KG1 (cell line): ENCODE measurements around the gene AGTR1.
"Not testable (repeated sequence)": the region's sequence is repeated elsewhere in the genome, so short reads cannot be mapped to it uniquely, and the experiment has no call there.

Source experiments
- DNase-seq: peaks from one replicate; lab custom pipeline; 2025; lab: John Stamatoyannopoulos, UW

The AGTR1 gene

DNA sequence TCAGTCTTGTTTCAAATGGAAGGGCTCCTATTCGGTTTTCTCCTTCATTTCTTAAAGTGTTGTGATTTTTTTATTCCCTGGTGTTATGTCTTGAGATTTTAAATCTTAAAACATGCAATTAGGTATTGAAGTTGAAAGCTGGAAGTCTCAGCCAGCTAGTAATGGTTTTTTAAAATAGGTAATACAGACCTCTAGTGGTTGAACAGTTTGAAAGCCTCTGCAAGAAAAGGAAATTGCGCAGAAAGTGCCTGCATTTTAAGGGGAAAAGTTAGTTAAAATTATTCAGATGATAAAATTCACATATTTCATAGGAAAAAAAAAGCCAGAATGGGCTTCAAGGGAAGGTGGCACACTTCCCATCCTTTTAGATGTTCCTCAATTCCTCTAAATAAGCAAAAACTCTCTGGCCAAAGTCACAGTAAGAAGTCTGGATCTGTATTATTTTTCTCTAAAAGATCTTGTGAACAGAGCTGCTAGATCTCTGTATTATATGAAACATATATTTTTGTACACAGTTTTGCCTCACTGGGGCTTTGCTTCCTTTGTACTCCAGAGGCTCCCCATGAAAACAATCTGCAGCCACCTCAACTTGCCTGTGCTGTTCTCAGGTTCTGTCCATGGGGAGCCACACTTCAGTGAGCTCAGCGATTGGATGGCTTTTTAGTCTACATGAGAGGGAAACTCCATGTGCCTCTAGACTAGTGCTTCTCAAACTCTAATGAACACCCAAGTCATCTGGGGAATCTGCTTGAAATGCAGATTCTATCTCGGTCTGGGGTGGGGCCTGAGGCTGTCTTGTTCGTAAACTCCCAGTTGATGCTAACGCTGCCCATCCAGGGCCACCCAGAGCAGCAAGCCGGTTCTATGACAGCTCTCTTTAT is 21.5 kb downstream of the AGTR1 start:
- no peak for DNase-seq

- DNase-seq, result no peak
These were observed 23.2 kb downstream of the AGTR1 start for GRCh38 chr3:148720873-148721272.

DNA sequence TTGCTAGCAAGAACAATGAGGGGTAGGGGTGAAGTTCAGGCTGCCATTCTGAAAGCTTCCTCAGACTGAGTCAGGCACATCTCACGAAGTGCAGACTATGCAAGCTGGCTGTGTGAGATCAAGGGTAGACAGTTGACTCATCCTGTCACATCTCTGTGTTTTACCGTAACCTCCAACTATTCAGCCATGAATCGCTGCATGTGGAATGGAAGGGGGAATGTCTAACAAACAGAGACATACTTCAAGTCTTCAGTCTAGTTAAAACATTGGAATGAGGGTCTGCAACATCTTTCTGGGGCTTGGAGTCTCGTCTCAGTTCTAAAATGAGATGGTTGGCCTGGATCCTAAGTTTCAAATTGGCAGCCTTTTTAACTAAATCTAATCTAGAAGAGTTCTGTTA is 25.9 kb downstream of the AGTR1 start:
- DNase-seq, result no peak

DNA sequence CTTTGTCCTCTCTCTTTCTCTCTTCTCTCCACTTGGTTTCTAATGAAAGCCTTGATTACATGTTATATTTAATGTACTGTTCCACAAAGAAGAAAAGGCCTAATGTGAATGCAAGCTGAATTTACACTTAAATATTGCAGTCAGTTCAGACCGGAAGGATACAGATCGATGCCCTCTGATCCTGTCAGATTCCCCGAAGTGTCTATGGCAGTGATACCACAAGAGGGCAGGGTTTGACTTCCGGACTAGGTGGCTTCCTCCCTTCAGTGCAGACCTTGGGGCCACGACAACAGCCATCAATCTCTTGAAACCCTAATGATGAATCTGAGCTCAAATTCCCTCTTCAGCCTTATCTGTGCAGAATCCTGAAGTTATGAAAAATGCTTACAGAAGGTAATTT is 29.5 kb downstream of the AGTR1 start:
- DNase-seq, result no peak

DNA sequence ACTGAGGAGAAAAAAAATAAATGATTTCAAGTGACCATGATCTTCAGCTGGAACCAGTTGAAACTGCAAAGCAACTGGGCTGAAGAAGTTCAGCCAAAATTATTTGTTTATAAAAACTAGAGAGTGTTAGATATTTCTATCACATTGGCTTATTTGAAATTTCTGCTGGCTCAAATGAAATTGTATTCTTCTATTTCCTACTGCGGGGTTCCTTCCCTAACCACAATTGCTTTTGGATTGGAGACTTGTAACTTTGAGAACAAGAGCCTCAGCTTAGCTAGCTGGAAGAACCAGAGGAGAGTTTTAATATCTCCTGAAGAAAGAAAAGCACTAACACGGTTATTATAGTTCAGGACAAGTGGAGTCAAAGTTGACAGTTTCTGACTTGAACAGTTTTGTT is 31.1 kb downstream of the AGTR1 start:
- DNase-seq, result no peak

DNA sequence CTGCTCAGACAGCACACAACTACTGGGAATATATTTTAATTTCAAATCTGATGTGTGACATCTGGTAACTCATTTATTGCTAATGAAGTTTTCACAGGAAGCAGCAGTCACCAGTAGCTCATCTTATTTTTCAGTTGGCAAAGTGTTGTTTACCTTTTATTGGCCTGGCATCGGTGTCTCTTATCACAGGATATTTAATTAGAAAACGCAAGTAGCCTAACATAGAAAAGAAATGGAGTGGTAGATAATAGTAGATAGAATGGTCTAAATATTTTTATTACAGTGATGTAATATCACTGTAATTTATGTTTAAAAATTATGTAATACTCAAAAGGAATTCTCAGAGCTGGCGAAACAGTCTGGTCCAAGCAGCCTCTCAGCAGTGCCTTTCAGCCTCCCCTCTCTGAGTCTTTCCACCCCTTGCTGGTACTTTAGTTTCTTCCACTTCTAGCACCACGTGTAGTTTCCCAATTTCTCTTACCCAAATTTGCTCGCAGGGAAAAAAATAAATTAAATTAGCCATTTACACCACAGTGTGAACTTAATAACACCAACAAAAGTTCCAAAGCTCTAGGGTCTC is 31.9 kb downstream of the AGTR1 start:
- DNase-seq, result no peak

GRCh38 chr3:148730676-148731075 is 33.0 kb downstream of the AGTR1 start:
- DNase-seq, result no peak

- no peak for DNase-seq
These were observed 37.9 kb downstream of the AGTR1 start for GRCh38 chr3:148735597-148735996.

GRCh38 chr3:148736086-148736485 is 38.4 kb downstream of the AGTR1 start:
- no peak for DNase-seq

GRCh38 chr3:148737104-148737530 is 39.4 kb downstream of the AGTR1 start:
- no peak for DNase-seq

- DNase-seq, result no peak
These were observed 42.0 kb downstream of the AGTR1 start for GRCh38 chr3:148739720-148740119.

- no peak for DNase-seq
These were observed 42.6 kb downstream of the AGTR1 start for GRCh38 chr3:148740291-148740690.

DNA sequence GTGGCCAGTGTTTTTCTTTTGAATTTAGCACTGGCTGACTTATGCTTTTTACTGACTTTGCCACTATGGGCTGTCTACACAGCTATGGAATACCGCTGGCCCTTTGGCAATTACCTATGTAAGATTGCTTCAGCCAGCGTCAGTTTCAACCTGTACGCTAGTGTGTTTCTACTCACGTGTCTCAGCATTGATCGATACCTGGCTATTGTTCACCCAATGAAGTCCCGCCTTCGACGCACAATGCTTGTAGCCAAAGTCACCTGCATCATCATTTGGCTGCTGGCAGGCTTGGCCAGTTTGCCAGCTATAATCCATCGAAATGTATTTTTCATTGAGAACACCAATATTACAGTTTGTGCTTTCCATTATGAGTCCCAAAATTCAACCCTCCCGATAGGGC is 43.5 kb downstream of the AGTR1 start:
- no peak for DNase-seq

DNA sequence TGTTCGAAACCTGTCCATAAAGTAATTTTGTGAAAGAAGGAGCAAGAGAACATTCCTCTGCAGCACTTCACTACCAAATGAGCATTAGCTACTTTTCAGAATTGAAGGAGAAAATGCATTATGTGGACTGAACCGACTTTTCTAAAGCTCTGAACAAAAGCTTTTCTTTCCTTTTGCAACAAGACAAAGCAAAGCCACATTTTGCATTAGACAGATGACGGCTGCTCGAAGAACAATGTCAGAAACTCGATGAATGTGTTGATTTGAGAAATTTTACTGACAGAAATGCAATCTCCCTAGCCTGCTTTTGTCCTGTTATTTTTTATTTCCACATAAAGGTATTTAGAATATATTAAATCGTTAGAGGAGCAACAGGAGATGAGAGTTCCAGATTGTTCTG is 44.4 kb downstream of the AGTR1 start:
- no peak for DNase-seq

- DNase-seq, result no peak
These were observed 48.4 kb downstream of the AGTR1 start for GRCh38 chr3:148746053-148746452.

- no peak for DNase-seq
These were observed 50.6 kb downstream of the AGTR1 start for GRCh38 chr3:148748283-148748682.

DNA sequence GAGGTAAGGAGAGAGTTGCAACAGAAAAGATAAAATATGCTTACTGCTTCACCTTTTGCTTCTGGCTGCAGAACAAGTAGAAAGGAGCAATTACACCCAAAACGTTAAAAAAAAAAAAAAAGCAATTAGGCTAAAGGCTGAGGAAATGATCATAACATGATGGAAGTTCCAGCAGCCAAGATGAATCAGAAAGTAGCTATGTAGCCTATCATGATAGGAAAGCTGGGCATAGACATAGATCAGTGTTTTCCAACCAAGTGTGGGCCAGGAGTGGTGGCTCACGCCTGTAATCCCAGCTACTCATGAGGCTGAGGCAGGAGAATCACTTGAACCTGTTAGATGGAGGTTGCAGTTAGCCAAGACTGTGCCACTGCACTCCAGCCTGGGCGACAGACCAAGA is 52.6 kb downstream of the AGTR1 start:
- DNase-seq, result no peak

DNA sequence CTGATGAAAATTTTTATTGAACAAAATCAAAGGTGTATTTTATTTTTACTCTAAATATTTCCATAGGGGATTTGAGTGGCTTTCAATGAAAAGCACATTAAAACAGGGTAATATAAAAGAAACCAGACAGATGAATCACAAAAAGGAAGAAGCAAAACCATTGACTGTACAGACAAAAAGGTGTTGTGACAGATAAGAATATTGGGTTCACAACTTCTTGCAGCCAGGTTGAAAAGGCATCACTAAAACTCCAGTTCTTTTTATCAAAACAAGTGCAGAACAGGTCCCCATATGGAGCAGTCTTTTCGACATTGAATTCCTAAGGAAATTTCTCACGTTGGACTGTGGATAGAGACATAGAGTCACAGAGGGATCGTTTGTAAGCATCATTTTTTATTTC is 53.8 kb downstream of the AGTR1 start:
- DNase-seq, result no peak

- DNase-seq, result not testable (repeated sequence)
These were observed 55.7 kb downstream of the AGTR1 start for GRCh38 chr3:148753385-148753784.

DNA sequence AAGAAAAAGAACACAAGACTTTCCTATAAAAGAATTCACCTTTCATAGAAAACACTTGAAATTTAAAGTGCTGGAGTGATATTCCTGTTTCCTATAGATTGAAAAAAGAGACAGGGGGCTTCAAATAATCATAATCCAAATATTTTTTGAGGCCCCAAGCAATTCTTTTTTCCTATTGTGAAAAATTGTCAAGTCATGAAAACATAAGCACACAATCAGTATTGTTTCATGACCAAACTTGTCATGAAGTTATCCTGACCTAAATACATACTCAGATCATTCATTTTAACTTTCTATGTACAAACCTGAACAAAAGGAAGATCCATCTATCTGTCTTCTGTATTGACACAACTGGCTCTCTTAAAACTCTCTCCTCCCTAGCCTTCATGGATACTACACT is 57.9 kb downstream of the AGTR1 start:
- no peak for DNase-seq

DNA sequence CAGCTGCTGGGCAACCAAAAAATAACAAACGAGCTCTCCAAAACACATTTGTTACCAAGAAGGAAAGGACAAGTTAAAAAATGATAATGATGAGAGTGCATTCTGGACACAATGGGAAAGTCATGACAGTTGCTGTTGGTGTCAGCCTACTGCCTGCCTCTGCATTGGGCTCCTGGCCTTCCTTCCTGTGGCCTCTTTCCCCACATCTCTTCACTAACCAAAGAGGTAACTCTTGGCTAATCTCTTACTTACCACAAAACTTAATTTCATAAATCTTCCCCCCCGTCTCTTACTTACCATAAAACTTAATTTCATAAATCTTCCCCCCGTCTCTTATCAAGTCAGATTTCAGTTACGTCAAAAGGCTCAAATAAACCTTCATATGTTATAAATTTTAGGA is 58.6 kb downstream of the AGTR1 start:
- no peak for DNase-seq

DNA sequence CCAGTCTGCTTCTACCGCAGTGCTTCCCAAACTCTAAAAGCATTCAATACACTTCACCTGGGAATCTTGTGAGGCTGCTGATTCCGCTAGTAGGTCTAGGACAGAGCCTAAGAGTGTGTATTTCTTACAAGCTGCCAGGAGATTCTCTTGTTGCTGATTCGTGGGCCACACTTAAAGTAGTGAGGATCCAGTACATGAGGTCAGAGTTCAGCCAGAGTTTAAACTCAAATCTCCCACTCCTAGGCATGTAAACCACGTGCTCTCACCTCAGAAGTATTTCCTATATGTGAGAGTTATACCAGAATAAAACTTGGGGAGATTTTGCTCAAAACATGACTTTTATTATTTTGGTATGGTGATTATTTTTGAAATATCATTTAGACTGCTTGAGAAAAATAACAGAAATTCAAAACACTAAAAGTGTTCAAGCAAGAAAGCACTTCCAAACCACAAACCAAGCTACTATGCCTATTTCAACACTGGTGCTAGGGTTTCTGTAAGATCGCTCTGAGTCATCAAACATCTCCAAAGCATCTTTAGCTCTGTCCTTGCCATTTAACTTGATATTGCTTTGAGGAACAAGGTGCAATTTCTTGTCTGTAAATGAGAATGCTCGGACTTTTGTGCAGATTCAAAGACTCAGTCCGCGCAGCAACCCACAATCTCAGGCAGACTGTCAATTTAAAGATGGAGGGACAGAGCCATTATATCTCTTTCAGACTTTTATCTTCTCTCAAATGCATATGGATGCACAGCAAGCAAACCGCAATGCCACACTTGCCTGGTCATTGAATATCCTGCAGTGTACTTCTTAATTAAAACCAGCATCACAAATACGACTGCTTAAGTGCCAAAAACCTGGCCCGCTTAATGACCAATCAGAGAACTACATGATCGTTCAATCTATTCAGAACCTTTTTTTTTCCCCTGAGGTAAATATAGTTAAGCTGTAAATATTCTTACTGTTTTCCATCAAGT is 59.8 kb downstream of the AGTR1 start:
- DNase-seq, result no peak
